Superior temporal gyrus (tissue), 1 donor: Measurements from ENCODE around the gene HCFC2.
"Not testable (repeated sequence)": the region's sequence is repeated elsewhere in the genome, so short reads cannot be mapped to it uniquely, and the experiment has no call there.

ENCODE experiments used
- DNase-seq: peaks from one replicate; pipeline ENCODE4 v3.0.0-alpha.2; 2016; ENCODE audit errors: extremely low spot score

Gene HCFC2

DNA sequence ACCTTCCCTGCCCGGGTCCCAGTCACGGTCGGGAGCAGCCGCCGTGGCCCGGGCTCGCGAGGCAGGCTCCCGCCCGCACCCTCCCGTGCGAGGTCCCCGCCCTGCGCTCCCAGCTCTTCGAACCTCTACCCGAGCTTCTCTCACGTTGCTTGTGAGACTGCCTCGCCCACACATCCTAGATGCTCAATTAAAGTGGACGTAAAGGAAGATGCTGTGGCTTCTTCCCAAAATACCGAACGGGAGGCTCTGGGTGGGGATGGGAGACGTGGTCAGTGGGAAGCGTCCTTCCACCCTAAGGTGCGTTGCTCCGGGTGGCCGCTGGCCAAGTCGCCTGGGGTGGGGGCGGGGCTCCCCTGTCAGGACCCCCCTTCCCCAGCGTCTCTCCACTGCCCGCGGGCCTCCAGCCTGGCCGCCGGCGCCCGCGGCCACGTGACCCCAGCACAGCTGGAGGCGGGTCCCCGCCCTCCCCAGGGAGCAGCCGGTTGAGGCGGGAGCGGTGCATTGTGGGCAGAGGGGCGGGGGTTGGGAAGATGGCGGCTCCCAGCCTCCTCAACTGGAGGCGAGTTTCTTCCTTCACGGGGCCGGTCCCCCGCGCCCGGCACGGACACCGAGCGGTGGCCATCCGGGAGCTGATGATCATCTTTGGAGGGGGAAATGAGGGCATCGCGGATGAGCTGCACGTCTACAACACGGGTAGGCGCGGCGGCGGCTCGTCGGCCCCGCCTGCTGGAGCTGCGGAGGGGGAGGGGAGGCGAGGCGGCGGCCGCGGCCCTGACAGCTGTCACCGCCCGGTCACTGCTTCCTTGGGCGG is at the start of gene HCFC2:
HCFC2 (plus strand) TSS at position 501 of the 811 bp plus-strand sequence; CDS start at position 531, 30 bp downstream.
- peak; percentile 89 for DNase-seq

DNA sequence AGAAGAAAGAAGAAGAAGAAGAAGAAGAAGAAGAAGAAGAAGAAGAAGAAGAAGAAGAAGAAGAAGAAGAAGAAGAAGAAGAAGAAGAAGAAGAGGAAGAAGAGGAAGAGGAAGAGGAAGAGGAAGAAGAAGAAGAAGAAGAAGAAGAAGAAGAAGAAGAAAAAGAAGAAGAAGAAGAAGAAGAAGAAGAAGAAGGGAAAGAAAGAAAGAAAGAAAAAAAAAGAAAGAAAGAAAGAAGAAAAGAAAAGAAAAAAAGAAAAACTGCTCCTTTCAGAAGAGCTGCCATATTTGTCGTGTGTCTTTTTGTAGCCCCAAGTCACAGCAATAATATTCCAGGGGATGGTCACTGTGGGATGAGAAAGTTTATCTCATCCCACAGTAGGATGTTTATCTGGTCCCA is 42.5 kb upstream of the HCFC2 start:
- DNase-seq: not testable (repeated sequence)

DNA sequence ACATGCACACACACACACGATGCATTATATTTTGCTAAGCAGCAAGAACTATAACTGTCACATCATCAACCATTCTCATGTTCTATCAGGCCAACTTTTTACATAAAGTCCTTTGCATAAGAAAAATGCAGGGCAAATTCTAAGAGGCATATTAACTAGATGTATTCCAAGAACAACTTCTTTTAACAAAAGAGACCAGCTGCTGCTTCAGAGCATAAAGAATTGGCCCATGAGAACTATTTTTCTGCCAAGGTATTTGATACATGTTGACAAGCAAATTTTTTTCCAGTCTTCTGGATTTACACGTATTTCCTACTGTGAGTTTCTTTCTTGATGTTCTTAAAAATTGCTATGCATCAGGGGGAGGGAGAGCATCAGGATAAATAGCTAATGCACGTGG is 41.5 kb upstream of the HCFC2 start:
- no peak for DNase-seq

DNA sequence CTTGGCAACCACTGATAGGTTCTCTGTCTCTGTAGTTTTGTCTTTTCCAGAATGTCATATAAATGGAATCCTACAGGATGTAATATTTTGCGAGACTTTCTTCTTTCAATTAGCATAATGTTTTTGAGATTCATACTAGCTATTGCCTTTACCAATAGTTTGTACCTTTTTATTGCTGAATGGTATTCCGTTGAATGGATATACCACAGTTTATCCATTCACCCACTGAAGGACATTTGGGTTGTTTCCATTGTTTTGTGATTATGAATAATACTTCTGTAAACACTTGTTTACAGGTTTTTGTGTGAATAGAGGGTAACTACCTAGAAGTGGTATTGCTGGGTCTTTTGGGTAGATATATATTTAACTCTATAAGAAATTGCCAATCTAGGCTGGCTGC is 40.6 kb upstream of the HCFC2 start:
- DNase-seq: no peak

DNA sequence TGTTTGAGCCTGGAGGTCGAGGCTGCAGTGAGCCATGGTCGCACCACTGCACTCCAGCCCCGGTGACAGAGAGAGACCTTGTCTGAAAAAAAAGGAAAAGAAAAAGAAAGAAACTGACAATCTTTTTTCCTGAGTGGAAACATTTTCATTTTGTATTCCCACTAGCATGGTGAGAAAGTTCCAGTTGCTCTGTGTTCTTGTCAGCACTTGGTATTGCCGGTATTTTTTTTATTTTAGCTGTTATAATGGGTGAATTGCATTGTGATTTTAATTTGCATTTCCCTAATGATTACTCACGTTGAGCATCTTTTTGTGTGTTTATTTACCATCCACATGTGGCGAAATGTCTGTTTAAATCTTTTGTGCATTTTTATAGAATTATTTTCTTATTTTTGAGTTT is 40.0 kb upstream of the HCFC2 start:
- DNase-seq: no peak

DNA sequence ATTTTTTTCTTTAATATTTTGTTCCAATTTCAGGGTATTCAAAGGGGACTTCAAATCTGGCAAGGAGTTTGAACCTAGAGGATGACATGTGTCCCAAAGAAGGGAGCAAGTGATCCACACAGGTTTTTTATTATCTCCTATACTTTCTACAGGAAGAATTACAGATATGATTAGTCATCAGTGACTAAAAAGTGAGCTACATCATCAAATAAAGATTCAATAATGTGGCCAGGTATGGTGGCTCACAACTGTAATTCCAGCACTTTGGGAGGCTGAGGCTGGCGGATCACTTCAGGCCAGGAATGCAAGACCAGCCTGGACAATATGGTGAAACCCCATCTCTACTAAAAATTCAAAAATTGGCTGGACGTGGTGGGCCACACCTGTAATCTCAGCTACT is 38.6 kb upstream of the HCFC2 start:
- DNase-seq: no peak

DNA sequence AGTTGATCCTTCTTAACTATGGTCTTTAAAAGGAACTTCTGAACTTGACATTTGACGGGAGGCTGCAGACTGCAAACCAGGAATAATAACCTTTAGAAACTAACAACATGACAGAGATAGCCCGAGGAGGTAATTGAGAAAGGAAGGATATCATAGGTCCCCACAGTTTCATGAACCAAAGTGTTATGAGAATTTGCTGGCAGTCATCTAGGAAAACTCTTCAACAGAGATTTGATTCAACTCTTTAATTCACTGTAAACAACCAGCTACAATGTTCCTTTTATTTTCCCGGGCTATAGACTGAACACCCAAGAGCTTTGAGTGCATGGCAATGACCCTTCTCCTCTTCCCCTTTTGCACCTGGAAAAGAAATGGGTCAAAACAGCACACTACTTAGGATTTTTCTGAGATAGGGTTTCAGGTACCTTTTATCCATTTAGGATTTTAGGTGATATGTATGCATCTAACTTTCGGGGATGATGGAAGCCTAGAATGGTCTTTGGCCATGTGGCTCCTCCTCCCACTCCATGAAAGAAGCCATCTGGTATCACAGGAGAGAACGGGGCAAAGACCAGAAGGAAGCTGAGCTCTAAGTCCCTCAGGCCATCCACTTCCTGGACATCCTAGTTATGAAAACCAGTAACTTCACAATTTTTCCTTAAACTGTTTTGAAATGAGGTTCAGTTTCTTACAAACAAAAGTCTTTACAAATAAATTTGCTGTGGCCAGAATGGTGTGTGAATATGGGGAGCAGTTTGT is 37.3 kb upstream of the HCFC2 start:
- DNase-seq: no peak

DNA sequence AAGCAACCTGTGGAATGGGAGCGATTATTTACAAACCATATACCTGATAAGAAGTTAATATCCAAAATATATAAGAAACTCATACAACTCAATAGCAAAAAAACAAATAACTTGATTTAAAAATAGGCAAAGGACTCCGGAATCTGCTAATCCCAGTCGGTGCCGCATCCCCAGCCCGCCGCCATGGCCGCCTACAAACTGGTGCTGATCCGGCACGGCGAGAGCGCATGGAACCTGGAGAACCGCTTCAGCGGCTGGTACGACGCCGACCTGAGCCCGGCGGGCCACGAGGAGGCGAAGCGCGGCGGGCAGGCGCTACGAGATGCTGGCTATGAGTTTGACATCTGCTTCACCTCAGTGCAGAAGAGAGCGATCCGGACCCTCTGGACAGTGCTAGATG is 33.7 kb upstream of the HCFC2 start:
- not testable (repeated sequence) for DNase-seq

DNA sequence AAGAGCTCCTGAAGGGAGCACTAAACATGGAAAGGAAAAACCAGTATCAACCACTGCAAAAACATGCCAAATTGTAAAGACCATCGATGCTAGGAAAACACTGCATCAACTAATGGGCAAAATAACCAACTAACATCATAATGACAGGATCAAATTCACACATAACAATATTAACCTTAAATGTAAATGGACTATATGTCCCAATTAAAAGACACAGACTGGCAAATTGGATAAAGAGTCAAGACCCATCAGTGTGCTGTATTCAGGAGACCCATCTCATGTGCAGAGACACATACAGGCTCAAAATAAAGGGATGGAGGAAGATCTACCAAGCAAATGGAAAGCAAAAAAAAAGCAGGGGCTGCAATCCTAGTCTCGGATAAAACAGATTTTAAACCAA is 28.2 kb upstream of the HCFC2 start:
- not testable (repeated sequence) for DNase-seq

DNA sequence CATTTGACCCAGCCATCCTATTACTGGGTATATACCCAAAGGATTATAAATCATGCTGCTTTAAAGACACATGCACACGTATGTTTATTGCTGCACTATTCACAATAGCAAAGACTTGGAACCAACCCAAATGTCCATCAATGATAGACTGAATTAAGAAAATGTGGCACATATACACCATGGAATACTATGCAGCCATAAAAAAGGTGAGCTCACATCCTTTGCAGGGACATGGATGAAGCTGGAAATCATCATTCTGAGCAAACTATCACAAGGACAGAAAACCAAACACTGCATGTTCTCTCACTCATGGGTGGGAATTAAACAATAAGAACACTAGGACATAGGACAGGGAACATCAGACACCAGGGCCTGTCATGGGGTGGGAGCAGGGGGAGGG is 24.6 kb upstream of the HCFC2 start:
- not testable (repeated sequence) for DNase-seq

DNA sequence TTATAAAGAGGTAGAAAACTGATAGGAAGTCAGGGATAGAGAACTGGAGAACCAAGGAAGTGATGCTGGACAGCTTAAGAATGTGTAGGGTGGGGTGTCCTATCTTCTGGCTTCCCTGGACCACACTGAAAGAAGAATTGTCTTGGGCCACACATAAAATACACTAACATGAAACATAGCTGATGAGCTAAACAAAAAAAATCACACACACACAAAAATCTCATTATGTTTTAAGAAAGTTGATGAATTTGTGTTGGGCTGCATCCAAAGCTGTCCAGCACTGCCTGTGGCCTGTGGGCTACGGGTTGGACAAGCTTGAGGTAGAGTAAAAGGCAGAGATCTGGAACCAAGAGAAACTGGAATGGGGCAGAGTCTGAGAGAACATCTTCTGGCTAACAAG is 21.8 kb upstream of the HCFC2 start:
- no peak for DNase-seq

DNA sequence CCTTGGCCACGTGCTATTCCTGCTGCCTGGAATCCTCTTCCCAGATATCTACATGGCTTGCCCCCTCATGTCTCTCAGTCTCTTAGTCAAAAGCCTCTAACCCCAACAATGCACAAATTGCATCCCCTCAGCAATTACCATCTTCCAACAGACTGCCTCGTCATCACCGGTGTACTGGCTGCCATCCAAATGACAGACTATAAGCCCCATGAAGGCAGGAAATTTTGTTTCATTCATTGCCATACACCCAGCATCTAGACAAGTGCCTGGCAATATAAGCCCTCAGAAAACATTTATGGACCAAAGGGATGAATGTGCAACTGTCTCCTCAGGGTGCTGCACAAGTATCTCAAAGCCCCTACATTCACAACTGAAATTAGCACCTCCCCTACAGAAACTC is 20.2 kb upstream of the HCFC2 start:
- no peak for DNase-seq

DNA sequence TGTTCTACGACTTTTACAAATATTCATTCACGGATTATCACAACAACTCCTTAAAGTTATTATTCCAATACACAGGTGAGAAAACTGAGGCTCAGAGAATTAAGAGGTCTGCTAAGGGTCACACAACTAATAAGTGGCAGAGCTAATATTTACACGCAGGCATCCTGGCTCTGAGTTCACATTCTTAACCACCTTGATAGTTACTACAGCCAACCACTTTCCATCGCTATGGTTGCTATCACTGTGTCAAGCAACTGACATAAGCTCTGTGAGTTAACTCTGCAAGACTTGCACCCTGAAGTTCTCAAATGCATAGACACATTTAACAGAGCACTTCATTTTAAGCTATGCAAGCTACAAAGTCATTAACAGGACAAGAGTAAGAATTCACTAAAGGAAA is 18.0 kb upstream of the HCFC2 start:
- no peak for DNase-seq

DNA sequence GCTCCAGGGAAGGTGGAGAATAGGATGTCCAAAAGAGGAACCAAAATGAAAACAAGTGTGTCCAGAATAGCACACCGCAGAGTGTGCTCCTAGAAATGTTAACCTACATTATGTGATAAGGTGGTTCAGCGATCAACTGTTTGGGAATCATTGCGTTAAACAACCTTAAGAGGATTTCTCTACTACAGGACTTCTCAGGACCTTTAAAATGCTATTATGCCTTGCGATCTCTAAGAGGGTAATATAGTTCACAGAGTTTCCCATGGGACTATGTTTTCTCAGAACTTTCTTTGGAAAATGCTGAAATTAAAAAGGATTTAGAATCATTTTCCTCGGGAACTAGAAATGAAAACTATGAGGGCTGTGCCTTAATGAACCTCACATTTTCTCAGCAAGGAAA is 16.2 kb upstream of the HCFC2 start:
- DNase-seq: no peak

DNA sequence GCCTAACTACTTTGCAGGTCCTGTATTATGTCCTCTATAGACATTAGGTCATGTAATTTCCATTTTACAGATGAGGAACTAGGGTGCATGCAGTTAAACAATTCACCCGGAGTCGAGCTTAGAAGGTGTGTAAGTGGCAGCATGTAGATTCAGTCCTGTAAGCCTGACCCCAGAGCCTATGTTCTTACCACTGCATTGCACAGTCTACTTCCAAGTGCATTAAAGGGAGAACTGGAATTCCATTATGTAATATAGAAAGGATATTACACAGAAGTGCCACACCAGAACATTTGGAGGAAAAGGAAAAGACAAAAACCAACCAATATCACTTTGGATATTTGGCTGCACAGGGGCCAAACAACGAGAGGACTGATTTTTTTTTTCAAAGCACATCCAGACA is 15.5 kb upstream of the HCFC2 start:
- DNase-seq: no peak

DNA sequence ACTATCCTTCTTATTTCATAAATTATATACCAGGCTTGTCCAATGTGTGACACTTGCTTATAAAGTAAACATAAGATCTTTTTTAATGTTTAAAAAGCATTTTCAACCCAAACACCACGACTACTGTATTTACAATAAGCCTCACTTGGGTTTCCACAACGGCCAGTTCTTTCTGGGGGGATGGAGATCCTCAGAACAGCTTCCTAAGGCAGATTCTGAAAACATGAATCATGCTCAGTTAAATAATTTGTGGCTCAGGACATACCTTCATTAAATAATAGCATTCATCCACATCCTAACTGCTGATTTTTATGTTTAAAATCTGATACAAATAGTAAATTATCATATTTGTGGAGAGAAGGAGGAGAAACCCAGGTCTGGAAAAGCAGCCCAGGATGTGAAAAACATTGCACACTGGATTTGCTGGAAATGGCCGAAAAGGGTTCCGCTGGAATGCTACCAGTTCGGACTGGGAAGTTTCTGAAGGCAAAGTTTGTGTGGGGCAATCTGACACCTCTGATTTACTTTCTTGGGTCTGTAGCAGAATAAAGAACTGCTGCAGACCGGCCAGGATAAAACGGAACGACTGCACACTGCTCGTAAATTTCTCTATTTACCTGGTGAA is 14.9 kb upstream of the HCFC2 start:
- DNase-seq: no peak

DNA sequence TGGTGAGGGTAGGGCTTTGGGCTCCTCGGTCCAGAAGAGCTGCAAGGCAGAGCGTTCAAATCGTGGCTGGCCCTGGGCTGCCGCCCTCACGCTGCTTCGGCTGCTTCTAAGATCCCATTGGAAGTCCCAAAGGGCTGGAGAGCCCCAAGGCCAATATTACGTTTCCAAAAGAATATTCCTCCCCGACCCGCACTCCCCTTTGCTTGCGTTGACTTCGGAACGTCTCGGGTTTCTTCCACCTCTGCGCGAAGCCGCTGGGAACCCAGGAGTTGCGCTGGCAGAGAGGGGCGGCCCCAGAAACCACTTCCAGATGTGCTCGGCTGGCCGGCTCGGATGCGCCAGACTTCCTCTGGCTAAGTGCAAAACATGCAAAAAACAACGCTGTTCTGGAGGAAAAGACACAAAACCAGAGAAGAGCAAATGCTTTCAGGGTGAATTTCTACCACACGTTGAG is 14.4 kb upstream of the HCFC2 start, which contains the start of gene GLT8D2:
GLT8D2 (minus strand) TSS at position 285 of the 454 bp plus-strand sequence. CDS start 30,539 bp downstream, outside the sequence.
- no peak for DNase-seq

DNA sequence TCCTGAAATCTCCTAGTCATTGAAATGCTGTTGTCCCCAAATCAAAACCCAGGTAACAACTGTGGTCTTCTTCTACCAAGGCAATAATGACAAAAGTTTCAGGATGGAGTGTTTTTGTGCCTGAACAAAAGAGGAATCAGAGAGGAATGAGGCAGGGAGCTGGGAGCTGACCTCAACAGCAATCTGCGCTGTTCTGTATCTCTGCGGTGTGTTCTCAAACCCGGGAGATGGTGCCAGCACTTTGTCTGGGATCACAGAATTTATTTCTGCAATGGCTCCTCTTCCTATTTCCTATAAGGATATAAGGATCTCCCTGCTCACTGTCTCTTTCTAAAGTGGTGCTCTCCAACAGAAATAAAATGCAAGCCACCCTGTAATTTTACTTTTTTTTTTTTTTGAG is 13.9 kb upstream of the HCFC2 start:
- DNase-seq: no peak

DNA sequence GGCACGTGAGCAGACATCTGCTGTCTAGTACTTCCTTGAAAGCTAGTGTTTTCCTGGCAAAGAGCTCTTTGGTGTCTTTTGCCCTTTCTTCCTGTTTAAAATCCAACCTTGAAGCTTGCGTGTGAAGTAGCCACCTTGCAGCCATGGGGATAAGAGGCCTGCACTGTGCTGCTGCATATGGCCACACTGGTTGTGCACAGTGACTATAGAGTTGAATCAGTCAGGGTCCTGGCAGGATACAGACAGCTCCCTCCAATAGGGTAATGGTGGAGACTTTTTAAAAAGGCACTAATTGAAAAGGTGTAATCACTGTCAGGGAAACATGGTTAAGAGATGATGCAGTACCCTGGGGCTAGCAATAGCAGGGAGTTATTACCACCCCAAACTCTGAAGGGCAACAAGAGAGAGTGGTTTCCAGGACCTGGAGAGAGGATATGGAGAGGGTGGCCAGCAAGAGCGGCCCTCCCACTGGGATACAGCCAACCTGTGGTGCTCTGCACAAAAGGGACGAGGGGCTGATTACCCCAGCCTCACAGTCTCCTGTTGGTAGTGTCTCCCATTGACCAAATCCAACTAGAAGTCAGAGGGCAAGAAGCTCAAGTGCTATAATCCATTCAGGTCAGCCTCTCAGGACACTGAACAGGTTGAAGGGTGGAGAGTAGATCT is 9.5 kb upstream of the HCFC2 start:
- DNase-seq: no peak

DNA sequence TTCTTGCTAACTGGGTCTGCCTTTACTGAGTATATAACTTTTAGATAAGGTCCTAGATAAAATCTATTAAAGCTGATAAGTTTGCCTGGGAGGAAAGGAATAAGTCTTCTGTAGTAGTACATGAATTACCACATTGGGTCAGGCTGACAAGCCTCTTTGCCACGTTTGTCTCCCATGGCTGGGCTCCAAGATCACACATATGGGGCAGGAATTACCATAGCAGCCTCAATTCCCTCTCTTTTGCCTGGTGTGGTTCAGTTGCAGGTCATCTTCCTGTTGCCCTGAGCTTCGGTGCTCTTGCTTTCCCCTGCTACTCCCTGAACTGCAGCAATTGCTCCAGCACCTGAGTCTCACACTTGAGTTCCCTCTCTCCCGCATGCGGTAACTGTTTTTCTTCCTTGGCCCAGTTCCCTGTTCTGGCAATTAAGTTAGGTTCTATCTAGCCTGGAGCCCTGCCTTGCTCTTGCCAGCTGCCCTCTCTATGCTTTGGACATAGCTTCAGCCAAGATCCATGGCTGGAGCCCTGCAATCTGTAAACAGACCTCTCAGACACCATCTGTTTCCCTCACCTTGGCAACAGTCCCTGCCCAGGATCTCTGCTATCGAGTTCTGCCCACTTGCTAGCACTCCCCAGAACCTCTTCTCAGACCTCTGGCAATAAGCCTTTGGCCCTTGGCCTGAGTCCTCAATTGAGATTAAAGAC is 8.5 kb upstream of the HCFC2 start:
- DNase-seq: no peak

DNA sequence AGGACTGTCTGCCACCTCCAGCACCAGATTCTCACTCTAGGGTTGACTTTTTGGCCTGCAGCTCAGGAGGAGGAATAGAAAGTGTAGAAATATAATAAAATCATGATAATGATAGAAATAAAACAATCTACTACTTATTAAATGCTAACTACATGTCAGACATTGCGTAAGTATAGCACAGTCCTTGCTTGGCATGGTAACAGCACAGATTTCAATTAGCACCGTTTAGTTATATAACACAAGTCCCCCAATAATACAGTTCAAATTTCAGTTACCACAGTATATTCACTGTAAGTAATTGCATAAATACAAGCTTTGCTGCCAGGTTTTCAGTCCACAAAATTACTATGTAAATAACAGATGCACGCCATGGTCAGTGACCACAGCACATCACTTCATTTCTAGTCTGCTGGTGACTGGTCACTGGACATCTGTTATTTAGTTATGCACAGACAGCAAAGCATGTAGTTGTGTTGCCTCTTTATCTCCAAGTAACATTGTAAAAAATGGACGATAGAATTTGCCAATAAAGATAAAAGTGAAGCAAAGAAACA is 7.8 kb upstream of the HCFC2 start:
- DNase-seq: no peak
